ENCODE measurements around the gene GABPB2.

DNA sequence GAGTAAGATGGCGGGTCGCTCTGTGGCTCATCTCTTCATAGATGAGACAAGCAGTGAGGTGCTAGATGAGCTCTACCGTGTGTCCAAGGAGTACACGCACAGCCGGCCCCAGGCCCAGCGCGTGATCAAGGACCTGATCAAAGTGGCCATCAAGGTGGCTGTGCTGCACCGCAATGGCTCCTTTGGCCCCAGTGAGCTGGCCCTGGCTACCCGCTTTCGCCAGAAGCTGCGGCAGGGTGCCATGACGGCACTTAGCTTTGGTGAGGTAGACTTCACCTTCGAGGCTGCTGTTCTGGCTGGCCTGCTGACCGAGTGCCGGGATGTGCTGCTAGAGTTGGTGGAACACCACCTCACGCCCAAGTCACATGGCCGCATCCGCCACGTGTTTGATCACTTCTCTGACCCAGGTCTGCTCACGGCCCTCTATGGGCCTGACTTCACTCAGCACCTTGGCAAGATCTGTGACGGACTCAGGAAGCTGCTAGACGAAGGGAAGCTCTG is 88.2 kb downstream of the GABPB2 start:
- TF ChIP-seq, protein P1, sequence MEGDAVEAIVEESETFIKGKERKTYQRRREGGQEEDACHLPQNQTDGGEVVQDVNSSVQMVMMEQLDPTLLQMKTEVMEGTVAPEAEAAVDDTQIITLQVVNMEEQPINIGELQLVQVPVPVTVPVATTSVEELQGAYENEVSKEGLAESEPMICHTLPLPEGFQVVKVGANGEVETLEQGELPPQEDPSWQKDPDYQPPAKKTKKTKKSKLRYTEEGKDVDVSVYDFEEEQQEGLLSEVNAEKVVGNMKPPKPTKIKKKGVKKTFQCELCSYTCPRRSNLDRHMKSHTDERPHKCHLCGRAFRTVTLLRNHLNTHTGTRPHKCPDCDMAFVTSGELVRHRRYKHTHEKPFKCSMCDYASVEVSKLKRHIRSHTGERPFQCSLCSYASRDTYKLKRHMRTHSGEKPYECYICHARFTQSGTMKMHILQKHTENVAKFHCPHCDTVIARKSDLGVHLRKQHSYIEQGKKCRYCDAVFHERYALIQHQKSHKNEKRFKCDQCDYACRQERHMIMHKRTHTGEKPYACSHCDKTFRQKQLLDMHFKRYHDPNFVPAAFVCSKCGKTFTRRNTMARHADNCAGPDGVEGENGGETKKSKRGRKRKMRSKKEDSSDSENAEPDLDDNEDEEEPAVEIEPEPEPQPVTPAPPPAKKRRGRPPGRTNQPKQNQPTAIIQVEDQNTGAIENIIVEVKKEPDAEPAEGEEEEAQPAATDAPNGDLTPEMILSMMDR (conservative IDR thresholded peaks at IDR 0.05; ENCODE audit: low read depth in 2 of 2): no peak
- TF ChIP-seq EZH2phosphoT487 (IDR thresholded peaks at IDR 0.05; ENCODE audit: unreplicated experiment): no peak

All from GM23338 (cell line).